Hepatic stellate cell (primary cell): ENCODE results near the gene FBXO47.

Experiments
- DNase-seq: peaks from one replicate; pipeline ENCODE4 v3.0.0; 2011; ENCODE audit warnings: low spot score

The FBXO47 gene

GRCh38 chr17:38905375-38905774 is 61.8 kb downstream of the FBXO47 start:
- DNase-seq, result no peak

DNA sequence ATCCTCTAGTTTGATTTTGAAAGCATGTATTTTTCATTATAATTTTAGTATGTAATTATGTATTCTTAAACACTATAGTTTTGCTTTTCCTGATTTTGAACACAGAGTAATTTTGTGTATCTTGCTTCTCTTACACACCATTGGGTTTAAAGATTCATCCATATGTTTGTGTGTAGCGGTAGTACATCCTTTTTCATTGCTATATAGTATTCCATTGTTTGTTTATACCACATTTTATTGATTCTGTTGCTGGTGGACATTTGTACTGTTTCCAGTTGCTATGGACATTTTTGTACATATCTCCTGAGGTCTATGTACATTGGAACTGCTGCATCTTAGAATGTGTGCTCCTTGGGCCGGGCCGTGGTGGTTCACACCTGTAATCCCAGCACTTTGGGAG is 62.3 kb downstream of the FBXO47 start:
- no peak for DNase-seq

DNA sequence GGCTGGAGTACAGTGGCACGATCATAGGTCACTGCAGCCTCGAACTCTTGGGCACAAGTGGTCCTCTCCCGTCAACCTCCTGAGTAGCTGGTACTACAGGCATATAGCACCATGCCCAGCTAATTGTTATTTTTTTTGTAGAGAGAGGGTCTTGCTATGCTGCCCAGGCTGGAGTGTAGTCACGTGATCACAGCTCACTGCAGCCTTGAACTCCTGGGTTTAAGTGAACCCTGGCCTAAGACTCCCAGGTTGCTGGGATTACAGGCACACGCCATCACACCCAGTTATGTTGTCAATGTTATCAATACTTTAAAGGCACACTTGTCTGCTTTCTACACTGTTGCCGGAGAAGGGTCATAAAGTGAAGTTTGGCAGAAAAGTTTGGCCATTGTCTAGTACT is 63.8 kb downstream of the FBXO47 start:
- no peak for DNase-seq

DNA sequence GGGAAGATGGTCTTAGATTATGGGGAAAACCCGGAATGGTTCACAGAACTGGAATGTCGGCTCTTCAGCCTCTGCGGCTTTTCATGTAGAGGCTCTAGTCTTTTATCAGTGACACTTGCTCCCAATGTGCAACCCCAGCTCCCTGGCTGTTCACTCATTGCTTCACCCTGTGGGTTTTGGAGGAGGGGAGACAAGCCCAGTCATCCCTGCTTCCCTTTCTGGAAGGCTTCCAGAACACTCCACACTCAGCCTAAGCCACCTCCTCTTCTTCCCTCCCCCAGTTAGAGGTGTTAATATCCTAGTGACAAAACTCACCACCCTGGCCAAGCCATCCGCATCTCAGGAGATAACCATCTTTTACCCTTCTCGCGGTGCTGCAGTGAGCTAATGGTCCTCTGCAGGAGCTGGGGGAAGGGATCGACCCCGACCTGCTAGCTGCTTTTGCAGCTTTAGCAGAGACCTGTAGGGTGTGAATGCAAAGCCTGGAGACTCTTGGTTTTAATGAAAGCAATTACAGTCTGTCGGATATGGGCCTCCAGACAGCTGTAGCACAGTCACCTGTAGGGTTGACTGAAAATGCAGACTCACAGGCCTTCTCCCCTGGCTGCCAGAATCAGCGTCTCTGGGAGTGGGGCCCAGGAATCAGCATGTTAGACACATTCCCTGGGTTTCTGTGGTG is 66.1 kb downstream of the FBXO47 start:
- DNase-seq, result peak; percentile 98

- no peak for DNase-seq
Observed at GRCh38 chr17:38899421-38899820, 67.8 kb downstream of the FBXO47 start.

GRCh38 chr17:38898812-38899348 is 68.3 kb downstream of the FBXO47 start:
- no peak for DNase-seq

DNA sequence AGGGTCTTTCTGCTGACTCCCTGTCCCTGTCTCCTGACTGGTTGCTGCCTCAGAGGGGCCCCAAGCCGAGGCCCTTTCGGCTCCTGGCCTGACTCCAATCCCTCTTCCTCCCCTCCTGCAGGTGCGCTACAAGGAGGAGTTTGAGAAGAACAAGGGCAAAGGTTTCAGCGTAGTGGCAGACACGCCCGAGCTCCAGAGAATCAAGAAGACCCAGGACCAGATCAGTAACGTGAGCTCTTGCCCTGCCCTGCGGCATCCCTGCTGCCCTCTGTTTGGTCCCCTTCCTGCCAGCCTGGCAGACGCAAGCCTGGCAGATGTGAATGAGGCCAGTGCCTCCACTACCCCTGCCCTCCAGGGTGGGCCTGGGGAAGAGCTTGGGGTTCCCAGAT is 68.9 kb downstream of the FBXO47 start:
- no peak for DNase-seq

- no peak for DNase-seq
Observed at GRCh38 chr17:38897671-38898290, 69.4 kb downstream of the FBXO47 start.

GRCh38 chr17:38897176-38897575 is 70.0 kb downstream of the FBXO47 start:
- DNase-seq, result no peak

GRCh38 chr17:38896346-38896954 is 70.8 kb downstream of the FBXO47 start:
- DNase-seq, result no peak

DNA sequence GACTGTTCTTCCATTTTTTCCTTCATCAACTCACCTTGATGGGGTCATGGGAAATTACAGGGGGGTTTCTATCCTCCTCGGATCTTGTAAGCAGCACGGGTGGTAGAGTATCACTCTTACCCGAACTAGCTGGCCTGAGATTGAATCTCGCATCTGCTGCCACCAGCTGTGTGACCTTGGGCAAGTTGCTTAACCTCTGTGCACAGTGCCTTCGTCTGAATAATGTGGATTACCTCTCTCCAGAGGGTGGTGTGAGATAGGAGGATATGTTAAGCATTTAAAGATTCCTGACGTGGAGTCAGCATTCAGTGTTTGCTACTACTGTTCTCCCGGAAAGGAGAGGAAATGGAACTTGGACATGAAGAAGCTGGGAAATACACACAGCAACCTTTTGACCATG is 72.9 kb downstream of the FBXO47 start:
- no peak for DNase-seq

GRCh38 chr17:38893607-38894006 is 73.6 kb downstream of the FBXO47 start:
- DNase-seq, result no peak

- DNase-seq, result no peak
Observed at GRCh38 chr17:38893113-38893512, 74.1 kb downstream of the FBXO47 start.

- no peak for DNase-seq
Observed at GRCh38 chr17:38892620-38893019, 74.6 kb downstream of the FBXO47 start.

DNA sequence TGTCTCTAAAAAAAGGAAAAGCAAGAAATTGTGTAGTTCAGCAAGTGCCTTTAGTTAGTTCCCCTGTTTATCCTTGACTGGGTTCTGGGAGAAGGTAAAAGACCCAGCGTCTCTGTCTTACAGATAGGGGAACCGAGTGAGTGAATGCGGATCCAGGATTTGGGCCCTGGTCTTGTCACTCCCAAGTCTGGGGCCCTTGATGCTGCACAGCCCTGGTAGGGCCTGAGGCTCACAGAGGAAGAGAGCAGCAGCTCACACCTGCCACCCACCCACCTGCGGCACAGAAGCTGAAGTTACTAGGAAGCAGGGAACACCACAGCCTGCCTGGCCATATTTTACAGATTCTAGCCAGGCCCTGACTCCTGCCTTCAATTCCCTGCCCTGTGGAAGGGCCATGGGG is 75.1 kb downstream of the FBXO47 start:
- DNase-seq, result no peak

DNA sequence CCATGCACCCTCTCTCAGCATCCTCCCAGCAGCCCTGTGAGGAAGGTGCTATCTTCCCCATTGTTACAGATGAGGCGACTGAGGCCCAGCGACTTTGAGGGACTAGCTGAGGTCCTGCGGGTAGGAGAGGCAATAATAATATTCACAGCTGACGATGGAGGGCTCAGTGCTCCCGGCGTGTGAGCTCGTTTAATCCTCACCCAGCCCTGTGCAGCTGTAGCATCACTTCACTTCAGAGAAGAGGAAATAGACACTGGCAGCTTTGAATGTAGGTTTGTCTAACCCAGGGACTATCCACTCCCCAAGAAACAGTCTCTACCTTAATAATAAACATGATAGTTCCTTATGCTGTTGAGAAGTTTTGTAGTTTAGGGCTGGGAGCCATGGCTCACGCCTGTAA is 75.8 kb downstream of the FBXO47 start:
- DNase-seq, result no peak

GRCh38 chr17:38890410-38890746 is 76.8 kb downstream of the FBXO47 start:
- no peak for DNase-seq

DNA sequence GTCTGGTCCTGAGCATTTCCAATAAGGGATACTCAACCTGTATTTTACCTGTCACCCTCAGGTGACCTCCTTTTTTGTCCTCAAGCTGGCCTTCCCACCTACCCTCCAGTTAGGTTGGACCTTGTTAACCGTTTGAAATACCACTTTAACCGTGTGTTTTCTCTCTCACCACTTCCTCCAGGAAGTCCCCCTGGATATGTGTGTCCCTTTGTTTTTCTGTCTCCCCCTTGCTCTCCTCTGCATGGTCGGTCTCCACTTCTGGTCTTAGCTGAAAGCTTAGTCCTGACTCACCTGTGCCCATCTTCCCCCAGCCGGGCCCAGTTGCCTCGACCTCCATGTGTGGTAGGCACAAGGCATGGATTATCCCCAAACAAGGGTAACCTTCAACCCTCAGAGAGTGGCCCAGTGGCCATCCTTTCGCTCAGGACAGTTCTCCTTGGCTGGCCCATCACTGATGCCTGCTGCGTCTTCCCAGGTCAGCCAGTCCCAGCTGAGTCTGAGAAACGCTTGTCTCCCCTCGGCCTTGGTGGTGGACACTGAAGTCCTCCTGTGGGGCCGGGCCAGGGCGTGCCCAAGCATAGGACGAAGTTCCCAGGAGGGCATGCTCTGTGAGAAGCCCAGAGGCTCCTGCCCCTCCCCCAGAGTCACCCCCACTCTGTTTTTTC is 77.3 kb downstream of the FBXO47 start:
- DNase-seq, result no peak

DNA sequence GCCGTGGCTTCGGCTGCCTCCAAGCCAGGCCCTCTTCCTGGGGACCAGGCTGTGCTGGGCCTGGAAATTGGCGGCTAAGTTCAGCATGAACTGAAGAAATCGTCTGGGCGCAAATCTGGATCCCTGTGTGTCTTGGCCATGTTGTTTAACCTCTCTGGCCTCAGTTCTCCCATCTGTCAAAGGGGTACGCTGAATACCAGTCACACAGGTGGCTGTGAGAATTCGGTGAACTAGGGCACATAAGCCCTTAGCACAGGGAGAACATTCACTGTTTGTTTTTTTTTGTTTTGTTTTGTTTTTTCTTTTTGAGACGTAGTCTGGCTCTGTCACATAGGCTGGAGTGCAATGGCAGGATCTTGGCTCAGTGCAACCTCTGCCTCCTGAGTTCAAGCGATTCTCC is 78.4 kb downstream of the FBXO47 start:
- no peak for DNase-seq

DNA sequence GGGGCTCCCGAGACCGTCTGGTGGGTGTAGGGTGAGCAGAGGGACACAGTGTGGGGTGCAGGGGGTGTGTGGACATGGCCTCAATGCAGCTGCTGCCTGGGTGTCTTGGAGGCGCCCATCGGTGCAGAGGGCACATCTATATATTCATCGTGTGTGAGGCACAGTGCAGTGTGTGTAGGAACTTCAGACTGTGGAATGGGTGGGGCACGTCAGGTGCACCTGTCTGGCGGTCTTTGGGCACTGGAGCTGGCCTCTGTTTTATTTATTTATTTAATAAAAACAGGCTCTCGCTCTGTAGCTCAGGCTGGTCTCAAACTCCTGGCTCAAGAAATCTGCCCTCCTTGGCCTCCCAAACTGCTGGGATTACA is 80.6 kb downstream of the FBXO47 start:
- no peak for DNase-seq
